Measurements from ENCODE around the gene DAAM2. TPM values are rescaled to one million over a fixed set of nuclear protein-coding genes. Genes with fewer than 3 reads are reported as not detected.

The DAAM2 gene
- total and polyA plus RNA-seq, 4 experiments from 2014 or later = not detected

- Mint-ChIP-seq H3K4me3 (no peak overlapping the region), H3K9me3 (peaks cover 0 to 2% (median 0%) of the 10 kb centered on the region in 8 donors), H3K27me3 (peaks cover 4 to 9% of the 10 kb centered on the region in 2 donors), H3K36me3 (no peaks in the 10 kb centered on the region), H3K4me1 (no peaks in the 10 kb centered on the region), H3K27ac (no peak overlapping the region)
- H3K4me1 ChIP-seq (ENCODE audit: insufficient read depth, low read length) = no peaks in the 10 kb centered on the region
- no peaks in the 10 kb centered on the region for H3K27me3 ChIP-seq (ENCODE audit: insufficient read depth, low read length)
- intact Hi-C loops (cut with micrococcal nuclease) = no loop called here
- H3K27ac ChIP-seq (ENCODE audit: low read depth, low read length) = no peak overlapping the region
- no peak overlapping the region for H3K4me3 ChIP-seq (ENCODE audit: low read length in 2 of 2)
- no peak for DNase-seq
- no peaks in the 10 kb centered on the region for H3K9me3 ChIP-seq (ENCODE audit: control insufficient read depth in 1 of 2, low read length in 2 of 2)
- no peaks in the 10 kb centered on the region for H3K36me3 ChIP-seq (ENCODE audit: insufficient read depth, low read length)
- ChIA-PET POLR2A (ENCODE audit: partially characterized antibody) (no interaction called here), CTCF (ENCODE audit: partially characterized antibody) (no interaction called here)
Measured at GRCh38 chr6:39903656-39904055, 111.5 kb downstream of the DAAM2 start.

- DNase-seq = no peak
- Mint-ChIP-seq H3K4me1 (no peaks in the 10 kb centered on the region), H3K27me3 (peaks cover 4 to 9% of the 10 kb centered on the region in 2 donors), H3K9me3 (peaks cover 0 to 2% (median 0%) of the 10 kb centered on the region in 8 donors), H3K36me3 (no peaks in the 10 kb centered on the region), H3K4me3 (no peak overlapping the region), H3K27ac (no peak overlapping the region)
- no peak overlapping the region for H3K27ac ChIP-seq (ENCODE audit: low read depth, low read length)
- H3K27me3 ChIP-seq (ENCODE audit: insufficient read depth, low read length) = no peaks in the 10 kb centered on the region
- no peak overlapping the region for H3K4me3 ChIP-seq (ENCODE audit: low read length in 2 of 2)
- POLR2A ChIA-PET (ENCODE audit: partially characterized antibody) = no interaction called here
- H3K36me3 ChIP-seq (ENCODE audit: insufficient read depth, low read length) = no peaks in the 10 kb centered on the region
- H3K4me1 ChIP-seq (ENCODE audit: insufficient read depth, low read length) = no peaks in the 10 kb centered on the region
- no peaks in the 10 kb centered on the region for H3K9me3 ChIP-seq (ENCODE audit: control insufficient read depth in 1 of 2, low read length in 2 of 2)
- intact Hi-C loops (cut with micrococcal nuclease) = no loop called here
- CTCF ChIA-PET (ENCODE audit: partially characterized antibody) = no interaction called here
Measured at GRCh38 chr6:39904946-39905639, 112.9 kb downstream of the DAAM2 start.

DNA sequence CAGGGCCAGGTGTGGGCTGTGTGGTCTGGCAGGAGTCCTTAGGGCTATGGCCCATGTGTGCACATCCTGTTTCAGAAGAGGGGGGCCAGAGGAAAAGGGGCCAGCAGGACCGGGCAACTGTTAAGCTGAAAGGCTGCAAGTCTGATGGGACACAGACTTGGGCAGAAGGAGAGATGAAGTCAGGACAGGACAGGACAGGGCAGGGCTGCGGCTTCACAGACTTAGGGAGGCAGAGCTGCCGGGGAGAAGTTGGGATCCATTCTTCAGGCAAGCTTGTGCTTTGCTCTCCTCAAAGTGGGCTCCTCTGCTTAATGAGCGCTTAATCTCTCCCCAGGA, 113.4 kb downstream of the DAAM2 start:
- no peaks in the 10 kb centered on the region for H3K9me3 ChIP-seq (ENCODE audit: control insufficient read depth in 1 of 2, low read length in 2 of 2)
- H3K4me1 ChIP-seq (ENCODE audit: insufficient read depth, low read length) = no peaks in the 10 kb centered on the region
- Mint-ChIP-seq H3K27me3 (peaks cover 4 to 9% of the 10 kb centered on the region in 2 donors), H3K36me3 (no peaks in the 10 kb centered on the region), H3K9me3 (peaks cover 0 to 2% (median 0%) of the 10 kb centered on the region in 8 donors), H3K4me3 (no peak overlapping the region), H3K27ac (no peak overlapping the region), H3K4me1 (no peaks in the 10 kb centered on the region)
- ChIA-PET CTCF (ENCODE audit: partially characterized antibody) (no interaction called here), POLR2A (ENCODE audit: partially characterized antibody) (no interaction called here)
- intact Hi-C loops (cut with micrococcal nuclease) = no loop called here
- no peaks in the 10 kb centered on the region for H3K36me3 ChIP-seq (ENCODE audit: insufficient read depth, low read length)
- no peak overlapping the region for H3K4me3 ChIP-seq (ENCODE audit: low read length in 2 of 2)
- H3K27me3 ChIP-seq (ENCODE audit: insufficient read depth, low read length) = no peaks in the 10 kb centered on the region
- DNase-seq = no peak
- H3K27ac ChIP-seq (ENCODE audit: low read depth, low read length) = no peak overlapping the region

DNA sequence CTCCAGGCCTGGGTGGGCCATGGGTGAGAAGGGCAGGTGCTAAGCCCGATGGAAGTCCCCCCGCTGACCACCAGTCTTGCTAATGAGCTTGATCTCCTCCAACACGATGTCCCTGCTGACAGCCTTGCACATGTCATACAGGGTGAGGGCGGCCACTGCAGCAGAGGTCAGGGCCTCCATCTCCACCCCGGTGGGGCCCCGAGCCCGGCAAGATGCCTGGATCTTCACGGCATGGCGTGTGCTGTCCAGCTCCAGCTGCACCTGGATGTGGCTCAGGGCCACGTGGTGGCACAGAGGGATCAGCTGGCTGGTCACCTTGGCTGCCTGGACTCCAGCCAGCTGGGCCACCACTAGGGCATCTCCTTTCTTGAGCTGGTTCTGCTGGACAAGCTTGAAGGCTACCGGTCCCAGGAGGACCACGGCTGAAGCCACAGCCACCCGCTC, 114.2 kb downstream of the DAAM2 start:
- Mint-ChIP-seq H3K4me3 (no peak overlapping the region), H3K27me3 (peaks cover under 1 to 6% of the 10 kb centered on the region in 2 donors), H3K27ac (no peak overlapping the region), H3K4me1 (no peaks in the 10 kb centered on the region), H3K36me3 (no peaks in the 10 kb centered on the region), H3K9me3 (peaks cover 0 to 2% (median 0%) of the 10 kb centered on the region in 8 donors)
- CTCF ChIA-PET (ENCODE audit: partially characterized antibody) = no interaction called here
- Histone ChIP-seq H3K36me3 (ENCODE audit: insufficient read depth, low read length) (no peaks in the 10 kb centered on the region), H3K27me3 (ENCODE audit: insufficient read depth, low read length) (no peaks in the 10 kb centered on the region), H3K4me3 (ENCODE audit: low read length in 2 of 2) (no peak overlapping the region), H3K9me3 (ENCODE audit: control insufficient read depth in 1 of 2, low read length in 2 of 2) (no peaks in the 10 kb centered on the region), H3K27ac (ENCODE audit: low read depth, low read length) (no peak overlapping the region), H3K4me1 (ENCODE audit: insufficient read depth, low read length) (no peaks in the 10 kb centered on the region)
- POLR2A ChIA-PET (ENCODE audit: partially characterized antibody) = no interaction called here
- intact Hi-C loops (cut with micrococcal nuclease) = no loop called here
- DNase-seq = no peak

DNA sequence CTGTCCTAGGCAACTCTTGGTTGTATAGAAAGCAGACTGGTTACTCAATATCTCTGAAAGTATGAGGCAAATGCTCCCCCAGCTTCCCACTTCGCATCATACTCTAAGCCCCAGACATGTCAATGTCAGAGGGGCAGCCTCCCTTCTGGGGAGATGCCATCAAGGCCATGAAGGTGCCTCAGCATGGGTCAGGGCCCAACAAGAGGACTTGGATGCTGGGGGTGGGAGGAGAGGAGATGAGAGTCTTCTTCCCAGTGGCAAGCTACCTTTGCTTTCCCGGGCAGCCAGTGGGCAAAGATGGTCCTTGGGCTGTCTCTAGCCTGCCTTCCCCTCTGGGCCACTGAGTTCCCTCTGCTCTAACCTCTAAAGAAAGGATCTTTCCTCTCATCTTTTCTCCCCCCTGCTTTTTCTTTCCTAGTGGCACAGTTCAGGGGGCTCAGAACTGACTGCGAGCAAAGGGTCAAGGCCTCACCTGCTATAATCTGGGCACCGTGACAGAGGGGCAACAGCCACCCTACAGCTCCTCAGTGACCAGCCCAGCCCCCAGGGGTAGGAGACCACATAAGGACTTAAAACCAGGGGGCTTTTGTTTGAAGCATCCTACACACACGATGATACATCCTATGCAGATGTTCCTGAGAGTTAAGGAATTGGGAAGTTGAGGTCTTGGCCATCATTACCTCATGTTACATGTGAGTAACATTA, 115.8 kb downstream of the DAAM2 start:
- Histone ChIP-seq H3K4me1 (ENCODE audit: insufficient read depth, low read length) (no peaks in the 10 kb centered on the region), H3K27me3 (ENCODE audit: insufficient read depth, low read length) (no peaks in the 10 kb centered on the region), H3K27ac (ENCODE audit: low read depth, low read length) (no peak overlapping the region), H3K36me3 (ENCODE audit: insufficient read depth, low read length) (no peaks in the 10 kb centered on the region), H3K4me3 (ENCODE audit: low read length in 2 of 2) (no peak overlapping the region), H3K9me3 (ENCODE audit: control insufficient read depth in 1 of 2, low read length in 2 of 2) (no peaks in the 10 kb centered on the region)
- ChIA-PET CTCF (ENCODE audit: partially characterized antibody) (no interaction called here), POLR2A (ENCODE audit: partially characterized antibody) (no interaction called here)
- Mint-ChIP-seq H3K9me3 (peaks cover 0 to 2% (median 0%) of the 10 kb centered on the region in 8 donors), H3K36me3 (no peaks in the 10 kb centered on the region), H3K4me1 (no peaks in the 10 kb centered on the region), H3K27me3 (peaks cover 0 to under 1% of the 10 kb centered on the region in 2 donors), H3K27ac (no peak overlapping the region), H3K4me3 (no peak overlapping the region)
- no peak for DNase-seq
- intact Hi-C loops (cut with micrococcal nuclease) = no loop called here

- intact Hi-C loops (cut with micrococcal nuclease) = no loop called here
- no peak overlapping the region for H3K4me3 ChIP-seq (ENCODE audit: low read length in 2 of 2)
- Mint-ChIP-seq H3K4me1 (no peaks in the 10 kb centered on the region), H3K9me3 (peaks cover 0 to 2% (median 0%) of the 10 kb centered on the region in 8 donors), H3K4me3 (no peak overlapping the region), H3K27me3 (peaks cover 0 to 1% of the 10 kb centered on the region in 2 donors), H3K27ac (no peak overlapping the region), H3K36me3 (no peaks in the 10 kb centered on the region)
- H3K4me1 ChIP-seq (ENCODE audit: insufficient read depth, low read length) = no peaks in the 10 kb centered on the region
- H3K9me3 ChIP-seq (ENCODE audit: control insufficient read depth in 1 of 2, low read length in 2 of 2) = no peaks in the 10 kb centered on the region
- ChIA-PET CTCF (ENCODE audit: partially characterized antibody) (no interaction called here), POLR2A (ENCODE audit: partially characterized antibody) (no interaction called here)
- no peaks in the 10 kb centered on the region for H3K36me3 ChIP-seq (ENCODE audit: insufficient read depth, low read length)
- H3K27ac ChIP-seq (ENCODE audit: low read depth, low read length) = no peak overlapping the region
- DNase-seq = no peak
- no peaks in the 10 kb centered on the region for H3K27me3 ChIP-seq (ENCODE audit: insufficient read depth, low read length)
Measured at GRCh38 chr6:39908838-39909583, 116.8 kb downstream of the DAAM2 start.

DNA sequence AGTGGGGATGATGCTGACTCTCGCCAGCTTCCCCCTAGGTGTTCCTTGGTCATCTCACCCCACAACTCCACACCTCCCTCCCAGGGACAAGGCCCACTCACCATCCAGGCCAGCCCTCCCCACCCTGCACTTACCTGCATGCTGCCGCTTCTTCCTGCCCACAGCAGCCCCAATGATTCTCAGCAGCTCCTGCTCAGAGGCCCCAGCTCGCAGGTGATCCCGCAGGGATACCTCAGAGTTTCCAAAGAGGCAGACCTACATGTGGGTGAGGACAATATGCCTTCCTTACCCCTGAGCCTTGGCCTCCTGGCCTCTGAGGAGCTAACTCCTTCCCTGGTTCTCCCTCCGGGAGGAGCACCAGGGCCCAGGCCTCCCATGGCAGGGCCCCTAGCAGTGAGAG, 117.5 kb downstream of the DAAM2 start:
- H3K27ac ChIP-seq (ENCODE audit: low read depth, low read length) = no peak overlapping the region
- no peak overlapping the region for H3K4me3 Mint-ChIP-seq
- H3K9me3 ChIP-seq (ENCODE audit: control insufficient read depth in 1 of 2, low read length in 2 of 2) = no peaks in the 10 kb centered on the region
- no peaks in the 10 kb centered on the region for H3K27me3 ChIP-seq (ENCODE audit: insufficient read depth, low read length)
- intact Hi-C loops (cut with micrococcal nuclease) = no loop called here
- H3K27me3 Mint-ChIP-seq = peaks cover 0 to 1% of the 10 kb centered on the region in 2 donors
- CTCF ChIA-PET (ENCODE audit: partially characterized antibody) = no interaction called here
- DNase-seq = no peak
- H3K4me3 ChIP-seq (ENCODE audit: low read length in 2 of 2) = no peak overlapping the region
- POLR2A ChIA-PET (ENCODE audit: partially characterized antibody) = no interaction called here
- no peaks in the 10 kb centered on the region for H3K36me3 Mint-ChIP-seq
- no peak overlapping the region for H3K27ac Mint-ChIP-seq
- no peaks in the 10 kb centered on the region for H3K4me1 ChIP-seq (ENCODE audit: insufficient read depth, low read length)
- no peaks in the 10 kb centered on the region for H3K4me1 Mint-ChIP-seq
- peaks cover 0 to 2% (median 0%) of the 10 kb centered on the region in 8 donors for H3K9me3 Mint-ChIP-seq
- no peaks in the 10 kb centered on the region for H3K36me3 ChIP-seq (ENCODE audit: insufficient read depth, low read length)

All from CD4-positive, alpha-beta memory T cell (primary cell).